ENCODE measurements around the gene ANKRD55. TPM values are rescaled to one million over a fixed set of nuclear protein-coding genes. Genes with fewer than 3 reads are reported as not detected.
"Not testable (repeated sequence)": the region's sequence is repeated elsewhere in the genome, so short reads cannot be mapped to it uniquely, and the experiment has no call there.

ANKRD55 gene
- total RNA-seq, 1 donor from 2014 or later = not detected

DNA sequence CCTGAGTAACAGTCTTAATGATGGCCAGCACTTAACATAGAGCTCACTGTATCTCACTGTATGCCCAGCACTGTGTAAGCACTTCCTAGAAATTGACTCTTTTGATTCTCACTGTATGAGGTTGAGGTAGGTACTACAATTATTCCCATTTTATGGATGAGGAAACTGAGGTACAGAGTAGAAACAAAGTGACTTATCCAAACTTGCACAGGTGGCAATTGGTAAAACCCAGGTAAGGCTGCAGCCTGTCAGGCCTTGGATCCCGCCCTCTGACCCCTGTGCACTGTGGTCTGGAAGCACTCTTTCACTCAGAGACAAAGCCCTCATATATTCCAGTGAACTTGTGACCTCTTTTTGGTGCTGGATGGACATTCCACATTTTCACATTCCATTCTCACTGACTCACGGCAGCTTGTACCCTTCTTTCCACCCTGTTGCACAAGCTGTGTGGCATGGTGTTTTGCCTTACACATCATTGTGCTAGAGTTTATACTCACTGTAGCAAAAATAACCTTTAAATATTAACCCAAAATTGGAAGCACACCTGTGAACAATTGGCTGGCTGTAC, 21.7 kb downstream of the ANKRD55 start:
- DNase-seq (ENCODE audit: low read depth) = peak; percentile 80

DNA sequence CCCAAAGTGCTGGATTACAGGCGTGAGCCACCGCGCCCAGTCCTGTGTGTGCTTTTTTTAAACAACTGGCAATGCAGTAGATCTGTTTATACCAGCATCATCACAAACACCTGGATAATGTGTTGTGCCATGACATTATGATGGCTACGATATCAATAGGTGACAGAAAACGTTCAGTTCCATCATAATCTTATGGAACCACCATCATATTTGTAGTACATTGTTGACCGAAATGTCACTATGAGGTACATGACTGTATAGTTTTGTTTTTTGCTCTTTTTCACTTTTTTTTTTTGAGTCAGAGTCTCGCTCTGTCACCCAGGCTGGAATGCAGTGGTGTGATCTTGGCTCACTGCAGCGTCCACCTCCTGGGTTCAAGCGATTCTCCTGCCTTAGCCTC, 24.4 kb downstream of the ANKRD55 start:
- no peak for DNase-seq (ENCODE audit: low read depth)

DNA sequence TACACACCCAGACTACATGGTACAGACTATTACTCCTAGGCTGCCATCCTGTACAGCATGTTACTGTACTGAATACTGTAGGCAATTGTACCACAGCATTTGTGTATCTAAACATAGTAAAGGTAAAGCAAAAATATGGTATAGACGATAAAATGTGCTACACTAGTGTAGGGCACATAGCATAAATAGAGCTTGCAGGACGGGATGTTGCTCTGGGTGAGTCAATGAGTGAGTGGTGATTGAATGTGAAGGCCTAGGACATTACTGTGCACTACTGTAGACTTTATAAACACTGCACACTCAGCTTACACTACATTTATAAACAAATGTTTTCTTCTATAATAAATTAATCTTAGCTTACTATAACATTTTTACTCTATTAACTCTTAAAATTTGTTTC, 25.6 kb downstream of the ANKRD55 start:
- no peak for DNase-seq (ENCODE audit: low read depth)

DNA sequence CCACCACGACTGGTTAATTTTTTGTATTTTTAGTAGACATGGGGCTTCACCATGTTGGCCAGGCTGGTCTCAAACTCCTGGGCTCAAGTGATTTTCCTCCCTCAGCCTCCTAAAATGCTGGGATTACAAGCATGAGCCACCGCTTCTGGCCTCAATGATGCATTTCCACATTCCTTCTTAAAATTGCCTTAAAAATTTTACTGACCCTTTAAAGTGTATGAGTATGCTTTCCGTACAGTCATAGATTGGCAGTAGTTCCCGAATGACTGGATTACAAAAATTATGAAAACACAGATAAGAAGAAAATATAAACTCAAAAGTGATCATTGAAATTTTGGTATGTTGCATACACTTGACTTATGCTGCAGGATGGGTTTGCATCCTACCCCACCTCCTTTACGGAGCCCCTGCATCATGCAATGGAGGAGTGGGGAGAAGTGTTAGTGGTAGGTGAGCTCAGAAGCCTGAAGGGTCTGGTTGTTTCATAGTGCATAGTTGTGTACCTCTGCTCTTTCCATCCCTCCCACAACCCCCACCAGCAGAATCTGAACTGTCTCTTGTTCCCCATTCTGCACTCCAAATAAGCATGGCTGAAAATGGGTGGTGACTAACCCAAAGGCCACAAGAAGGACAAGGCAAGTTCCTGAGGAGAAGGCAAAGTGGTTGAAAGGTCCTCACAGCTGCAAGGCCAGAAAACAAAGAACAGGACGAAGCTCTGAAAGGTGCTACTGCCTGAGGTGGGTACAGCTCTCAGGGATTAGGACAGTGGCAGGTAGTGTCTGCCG, 26.8 kb downstream of the ANKRD55 start:
- DNase-seq (ENCODE audit: low read depth) = no peak

DNA sequence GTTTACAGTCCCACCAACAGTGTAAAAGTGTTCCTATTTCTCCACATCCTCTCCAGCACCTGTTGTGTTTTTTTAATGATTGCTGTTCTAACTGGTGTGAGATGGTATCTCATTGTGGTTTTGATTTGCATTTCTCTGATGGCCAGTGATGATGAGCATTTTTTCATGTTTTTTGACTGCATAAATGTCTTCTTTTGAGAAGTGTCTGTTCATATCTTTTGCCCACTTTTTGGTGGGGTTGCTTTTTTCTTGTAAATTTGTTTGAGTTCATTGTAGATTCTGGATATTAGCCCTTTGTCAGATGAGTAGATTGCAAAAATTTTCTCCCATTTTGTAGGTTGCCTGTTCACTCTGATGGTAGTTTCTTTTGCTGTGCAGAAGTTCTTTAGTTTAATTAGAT, 29.2 kb downstream of the ANKRD55 start:
- DNase-seq (ENCODE audit: low read depth) = not testable (repeated sequence)

DNA sequence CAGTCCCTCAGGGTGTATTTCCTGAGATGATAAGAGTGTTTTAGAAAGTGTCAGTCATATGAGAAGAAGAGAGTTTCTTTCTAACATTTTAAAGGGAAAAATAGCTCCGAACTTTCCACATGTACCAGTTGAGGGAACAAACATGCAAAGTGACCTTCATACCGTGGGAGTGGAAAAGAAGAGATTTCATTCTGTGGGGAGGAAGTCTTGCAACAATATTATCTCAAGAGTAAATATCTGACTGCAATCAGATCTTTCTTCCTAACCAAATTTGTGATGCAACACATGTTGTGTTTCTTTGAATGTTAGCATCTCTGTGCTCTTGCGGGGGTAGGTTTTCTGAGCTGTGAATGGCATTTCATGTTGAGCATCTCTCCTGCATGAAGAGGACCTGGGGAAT, 30.6 kb downstream of the ANKRD55 start:
- DNase-seq (ENCODE audit: low read depth) = no peak

DNA sequence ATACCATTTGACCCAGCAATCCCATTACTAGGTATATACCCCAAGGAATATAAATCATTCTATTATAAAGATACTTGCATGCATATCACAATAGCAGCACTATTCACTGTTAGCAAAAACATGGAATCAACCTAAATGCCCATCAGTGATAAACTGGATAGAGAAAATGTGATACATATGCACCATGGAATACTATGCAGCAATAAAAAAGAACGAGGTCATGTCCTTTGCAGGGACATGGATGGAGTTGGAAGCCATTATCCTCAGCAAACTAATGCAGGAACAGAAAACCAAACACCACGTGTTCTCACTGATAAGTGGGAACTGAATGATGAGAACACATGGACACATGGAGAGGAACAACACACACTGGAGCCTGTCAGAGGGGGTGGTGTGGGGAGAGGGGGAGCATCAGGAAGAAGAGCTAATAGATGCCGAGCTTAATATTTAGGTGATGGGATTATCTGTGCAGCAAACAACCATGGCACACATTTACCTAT, 31.3 kb downstream of the ANKRD55 start:
- DNase-seq (ENCODE audit: low read depth) = not testable (repeated sequence)

DNA sequence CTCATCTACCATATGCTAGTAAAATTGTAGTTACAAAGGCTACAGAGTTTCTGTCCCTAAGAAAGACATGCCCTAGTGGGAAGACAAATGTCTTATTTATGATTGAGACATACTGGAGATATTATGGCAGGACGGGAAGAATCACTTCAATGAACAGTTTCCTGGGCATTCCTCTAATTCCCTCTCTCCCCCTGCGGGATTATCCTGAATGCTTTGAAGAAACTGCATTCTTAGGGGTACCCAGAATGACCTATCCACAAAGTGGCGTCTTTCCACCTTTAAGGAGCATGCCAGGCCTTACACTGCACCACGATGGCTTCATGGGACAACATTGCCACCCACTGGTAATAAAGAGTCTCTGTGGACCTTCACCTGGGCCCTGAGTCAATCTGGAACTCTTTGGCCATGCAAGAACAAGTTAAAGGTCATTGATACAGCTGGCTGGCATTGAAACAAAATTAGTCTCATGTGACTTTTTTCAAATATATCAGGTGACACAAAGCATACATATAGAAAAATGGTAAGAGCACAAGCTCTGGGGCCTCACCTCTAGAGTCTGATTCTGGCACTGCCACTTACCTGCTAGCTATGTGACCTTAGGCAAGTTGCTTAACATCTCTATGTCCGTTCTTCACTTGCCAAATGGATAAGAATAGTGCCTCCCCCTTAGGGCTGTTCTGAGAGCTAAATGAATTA, 32.0 kb downstream of the ANKRD55 start:
- peak; percentile 80 for DNase-seq (ENCODE audit: low read depth)

DNA sequence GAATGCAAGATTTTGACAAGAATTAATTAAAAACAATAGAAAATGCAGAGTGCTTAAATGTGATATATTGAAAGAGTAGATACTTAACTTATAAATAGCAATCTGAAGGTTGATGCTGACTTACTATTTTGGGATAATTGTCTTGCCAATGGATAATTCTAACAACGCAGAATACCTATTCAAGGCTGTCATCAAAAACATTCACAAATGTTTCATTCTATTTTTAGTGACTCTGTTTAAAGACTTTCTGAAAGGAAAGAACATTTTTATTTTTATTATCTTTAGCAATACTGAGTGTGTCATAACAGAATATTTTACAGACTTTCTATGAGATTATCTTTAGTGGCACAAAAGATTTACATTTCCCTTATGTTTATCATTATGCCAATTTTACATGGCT, 38.1 kb downstream of the ANKRD55 start:
- DNase-seq (ENCODE audit: low read depth) = no peak

DNA sequence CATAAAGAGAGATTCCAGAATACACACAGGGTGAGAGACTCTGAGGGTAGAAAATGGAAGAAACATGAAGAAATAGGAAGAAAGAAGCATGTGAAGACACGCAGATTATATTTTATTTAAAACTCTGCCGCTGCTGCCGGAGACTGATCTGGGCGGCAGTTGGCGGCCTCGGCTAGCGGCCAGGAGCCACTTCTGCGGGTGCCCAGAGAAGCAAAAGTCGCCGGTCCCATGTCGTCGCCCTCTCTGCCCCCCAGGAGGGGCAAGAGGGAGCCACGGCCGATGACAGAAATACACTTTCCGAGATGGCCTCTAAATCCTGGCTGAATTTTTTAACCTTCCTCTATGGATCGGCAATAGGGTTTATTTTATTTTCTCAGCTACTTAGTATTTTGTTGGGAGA, 40.9 kb downstream of the ANKRD55 start:
- no peak for DNase-seq (ENCODE audit: low read depth)

DNA sequence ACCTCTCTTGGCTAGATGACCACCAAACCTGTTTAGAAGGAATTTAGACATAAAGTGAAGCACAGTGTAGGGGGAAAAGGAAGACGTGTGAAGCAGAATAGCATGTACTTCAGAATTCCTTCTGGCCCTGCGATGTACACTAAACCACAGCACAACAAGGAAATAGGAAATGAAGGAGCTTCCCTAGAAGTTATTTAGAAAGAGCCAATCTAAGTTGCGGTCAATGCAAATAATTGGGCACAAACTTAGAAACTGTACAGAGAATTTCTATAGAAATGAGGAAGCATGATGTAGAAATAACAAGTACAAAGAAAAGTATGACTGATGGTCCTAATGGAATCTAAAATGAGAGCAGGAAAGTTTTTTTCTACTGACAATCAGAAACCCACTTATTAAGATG, 41.5 kb downstream of the ANKRD55 start:
- DNase-seq (ENCODE audit: low read depth) = no peak

DNA sequence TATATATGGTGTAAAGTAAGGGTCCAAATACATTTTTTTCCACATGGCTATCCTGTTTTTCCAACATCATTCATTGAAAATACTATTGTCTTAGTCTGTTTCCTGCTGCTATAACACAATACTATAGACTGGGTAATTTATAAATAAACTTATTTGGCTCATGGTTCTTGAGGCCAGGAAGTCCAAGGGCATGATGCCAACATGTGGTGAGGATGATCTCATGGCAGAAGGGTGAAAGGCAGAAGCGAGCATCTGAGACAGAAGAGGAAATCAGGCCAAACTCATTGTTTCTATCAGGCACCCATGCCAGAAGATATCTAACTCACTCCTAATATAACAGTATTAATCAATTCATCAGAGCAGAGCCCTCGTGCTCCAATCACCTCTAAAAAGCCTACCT, 42.6 kb downstream of the ANKRD55 start:
- DNase-seq (ENCODE audit: low read depth) = peak; percentile 73

DNA sequence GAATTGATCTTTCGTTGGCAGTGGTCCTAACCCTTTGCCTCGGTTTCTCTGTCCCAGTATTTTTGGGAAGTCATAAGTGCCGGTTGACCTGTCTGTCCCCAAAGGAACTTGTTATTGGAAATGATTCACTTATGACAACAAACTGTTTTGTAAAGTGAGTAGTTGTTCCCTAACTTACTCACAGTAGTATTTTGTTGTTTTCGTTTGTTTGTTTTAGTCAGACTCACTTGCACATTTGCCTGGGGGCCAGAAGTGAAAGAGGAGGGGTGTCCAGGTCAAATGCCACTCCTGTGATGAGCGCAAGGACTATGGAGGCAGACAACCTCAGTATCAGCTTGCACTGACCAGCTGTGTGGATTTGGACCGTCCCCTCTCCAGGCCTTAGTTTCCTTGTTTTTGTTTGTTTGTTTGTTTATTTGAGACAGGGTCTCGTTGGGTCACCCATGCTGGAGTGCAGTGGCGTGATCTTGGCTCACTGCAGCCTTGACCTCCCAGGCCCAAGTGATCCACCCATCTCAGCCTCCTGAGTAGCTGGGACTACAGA, 47.3 kb downstream of the ANKRD55 start:
- DNase-seq (ENCODE audit: low read depth) = no peak

DNA sequence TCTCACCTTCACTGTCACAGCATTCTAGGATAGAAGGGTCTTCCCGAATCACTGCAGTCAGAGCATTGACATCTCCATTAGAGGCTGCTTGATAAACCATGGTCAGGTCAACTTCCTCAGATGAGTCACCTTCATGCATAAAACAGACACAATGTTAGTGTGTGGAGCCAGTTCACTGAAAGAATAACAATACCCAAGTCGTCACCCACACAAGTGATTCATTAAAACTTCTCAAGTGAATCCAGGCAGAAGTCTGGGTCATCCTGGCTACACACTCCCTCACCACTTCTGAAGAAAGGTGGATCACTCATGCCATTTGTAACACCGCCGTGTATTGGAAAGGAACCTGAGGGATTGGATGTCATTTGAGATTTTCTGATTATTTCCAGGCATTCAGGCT, 49.6 kb downstream of the ANKRD55 start:
- no peak for DNase-seq (ENCODE audit: low read depth)

DNA sequence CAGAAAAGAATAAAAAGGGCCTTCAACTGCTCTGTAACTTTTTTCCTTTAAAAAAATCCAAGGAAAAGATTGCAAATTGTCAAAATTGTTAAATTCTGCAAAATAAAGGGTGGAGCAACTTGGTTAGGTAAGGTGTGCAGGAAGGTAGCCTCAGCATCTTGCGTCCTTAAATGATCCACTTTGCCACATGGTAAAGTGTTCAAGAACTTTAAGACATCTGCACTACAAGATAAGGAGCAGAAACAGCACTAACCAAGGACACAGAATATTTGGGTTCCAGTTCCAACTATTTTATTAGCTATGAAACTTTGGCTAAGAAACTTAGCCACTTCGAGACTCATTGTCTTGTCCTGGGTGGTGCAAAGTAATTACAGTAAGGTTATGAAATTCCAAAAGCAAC, 53.7 kb downstream of the ANKRD55 start:
- DNase-seq (ENCODE audit: low read depth) = no peak

DNA sequence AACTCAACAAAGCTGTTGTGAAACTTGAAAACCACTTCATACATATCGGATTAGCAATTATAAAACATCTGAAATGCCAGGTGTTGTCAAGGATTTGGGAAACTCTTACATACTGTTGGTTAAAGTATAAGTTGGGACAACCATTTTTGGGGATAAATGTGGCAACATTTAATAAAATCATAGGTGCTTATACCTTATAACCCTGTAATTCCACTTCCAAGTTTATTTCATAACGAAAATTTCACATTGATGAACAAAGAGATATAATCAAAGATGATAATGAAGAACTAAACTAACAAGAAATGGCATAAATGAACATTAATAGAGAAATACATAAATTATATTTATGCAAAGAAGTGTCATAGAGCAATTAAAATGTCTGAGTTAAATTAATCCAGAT, 54.3 kb downstream of the ANKRD55 start:
- no peak for DNase-seq (ENCODE audit: low read depth)

DNA sequence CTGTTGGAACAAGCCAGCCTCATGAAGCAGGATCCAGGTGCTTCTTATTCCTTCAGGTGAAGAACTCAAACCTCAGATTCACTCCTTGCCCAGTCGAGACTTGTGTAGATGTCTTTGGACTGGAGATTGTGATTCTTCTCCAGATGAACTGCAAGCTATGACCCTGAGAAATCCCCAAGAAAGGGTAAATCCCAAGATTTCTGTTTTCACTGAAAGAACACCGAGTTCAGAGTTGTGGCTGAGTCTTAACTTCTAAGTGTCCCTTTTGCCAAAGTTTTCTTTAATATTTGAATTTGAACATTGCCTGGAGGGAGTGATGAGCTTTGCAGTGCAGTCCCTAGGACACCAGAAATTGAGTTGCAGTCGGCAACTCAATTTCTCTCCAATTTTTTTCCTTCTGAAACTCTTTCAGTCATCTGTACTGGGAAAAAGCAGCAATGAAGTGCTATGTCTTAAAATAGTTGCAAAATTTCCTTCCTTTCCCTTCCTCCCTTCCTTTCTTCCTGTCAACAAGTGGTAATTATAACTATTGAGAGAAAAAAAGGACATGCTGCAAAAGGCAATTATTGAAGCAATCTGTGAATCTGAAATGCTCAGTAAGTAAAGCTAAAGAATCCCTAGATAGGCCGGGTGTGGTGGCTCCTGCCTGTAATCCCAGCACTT, 56.1 kb downstream of the ANKRD55 start:
- no peak for DNase-seq (ENCODE audit: low read depth)

DNA sequence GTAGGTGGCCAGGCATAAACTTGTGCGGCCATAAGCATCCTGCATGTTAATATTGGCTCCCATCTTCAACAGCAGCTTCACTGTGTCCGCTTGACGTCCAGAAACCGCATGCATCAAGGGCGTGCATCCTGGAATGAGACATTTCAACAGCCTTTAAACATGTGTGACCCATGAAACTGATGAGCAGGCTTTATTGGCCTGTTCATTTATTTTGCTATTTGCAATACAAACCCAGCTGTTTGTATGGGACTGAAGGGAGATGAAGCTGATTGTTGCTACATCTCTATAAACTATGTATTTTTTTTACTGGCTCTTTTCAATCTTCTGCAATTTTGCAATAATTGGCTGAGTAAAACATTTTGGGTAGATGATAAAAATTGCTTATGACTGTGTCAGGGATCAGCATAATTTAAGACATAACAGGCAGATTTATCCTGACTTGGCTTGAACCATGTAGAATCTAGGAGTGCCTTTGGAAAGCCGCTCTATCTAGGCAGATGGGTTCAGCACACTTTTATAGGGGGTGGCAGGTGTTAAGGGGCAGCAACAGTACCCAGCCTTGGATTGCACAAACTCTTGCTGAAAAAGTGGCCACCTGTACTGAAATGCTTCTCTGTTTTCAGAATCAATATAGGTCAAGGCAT, 56.9 kb downstream of the ANKRD55 start:
- DNase-seq (ENCODE audit: low read depth) = no peak

DNA sequence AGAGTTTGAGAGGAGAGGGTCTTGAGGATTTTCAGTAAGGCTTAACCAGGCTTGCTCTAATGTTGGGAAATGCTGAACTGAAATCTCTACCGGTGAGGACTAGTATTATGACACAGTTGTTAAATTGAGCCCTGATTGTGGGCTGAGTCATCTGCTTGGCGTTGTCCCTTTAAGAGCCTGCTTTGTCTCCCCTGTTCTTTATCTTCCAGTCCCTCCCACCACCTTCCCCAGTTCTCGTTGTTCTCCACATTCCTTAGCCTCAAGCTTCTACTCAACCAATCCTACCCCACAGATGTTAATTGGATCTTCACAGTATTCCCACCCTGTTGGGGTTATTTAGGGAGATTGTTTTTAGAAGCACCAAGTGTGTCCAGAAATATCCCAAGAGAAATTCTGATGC, 57.6 kb downstream of the ANKRD55 start:
- DNase-seq (ENCODE audit: low read depth) = peak; percentile 59

DNA sequence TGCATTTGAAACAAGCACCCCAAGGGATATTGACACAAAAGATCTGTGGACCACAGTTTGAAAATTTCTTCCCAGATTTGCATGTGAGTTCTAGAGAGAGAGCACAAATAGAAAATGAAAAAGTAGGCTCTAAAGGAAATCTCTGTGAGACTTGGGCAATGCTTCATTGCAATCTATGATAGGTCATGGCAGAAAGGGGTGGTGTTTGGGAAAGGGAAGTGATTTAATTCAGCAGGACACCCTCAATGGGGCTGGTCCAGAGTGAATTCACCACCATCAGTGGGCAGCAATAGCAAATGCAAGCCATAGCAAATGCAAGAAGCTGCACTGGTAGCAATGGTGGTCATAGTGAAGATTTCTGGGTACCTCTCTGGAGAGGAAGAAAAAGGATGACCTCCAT, 58.1 kb downstream of the ANKRD55 start:
- no peak for DNase-seq (ENCODE audit: low read depth)

DNA sequence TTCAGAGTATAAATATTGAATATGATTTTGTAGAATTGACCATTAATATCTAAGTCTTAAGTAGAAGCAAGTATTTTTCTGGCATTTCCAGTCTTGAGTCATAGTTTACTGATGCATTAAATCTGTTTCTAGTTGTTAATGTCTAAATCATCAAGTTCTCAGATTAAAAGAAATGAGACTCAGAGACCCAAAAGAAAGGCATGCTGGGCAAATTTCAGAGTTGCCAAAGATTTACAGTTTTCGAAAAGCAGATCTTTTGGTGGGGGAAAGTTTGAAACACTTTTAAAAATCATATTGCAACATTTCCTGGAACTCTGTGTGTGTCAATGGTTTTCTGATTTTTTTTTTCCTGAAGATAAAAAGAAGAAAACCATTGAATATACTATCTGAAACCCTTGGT, 60.9 kb downstream of the ANKRD55 start:
- no peak for DNase-seq (ENCODE audit: low read depth)
